ENCODE data around the gene SLC66A1. TPM values are rescaled to one million over a fixed set of nuclear protein-coding genes. Genes with fewer than 3 reads are reported as not detected.

The SLC66A1 gene
- total RNA-seq, 2 experiments from 2014 or later: 2.3 to 3.7 TPM

GRCh38 chr1:19352839-19353238, 40.7 kb downstream of the SLC66A1 start:
- Histone ChIP-seq H3K36me3 (ENCODE audit: insufficient read depth, low read length) (peaks cover 88% of the 10 kb centered on the region), H3K9me3 (ENCODE audit: control insufficient read depth in 1 of 2, insufficient read depth in 1 of 2, low read length in 2 of 2) (no peaks in the 10 kb centered on the region), H3K4me1 (ENCODE audit: insufficient read depth, low read length) (no peaks in the 10 kb centered on the region), H3K27me3 (ENCODE audit: control insufficient read depth in 1 of 2, insufficient read depth in 2 of 2, low read length in 2 of 2) (no peaks in the 10 kb centered on the region), H3K4me3 (ENCODE audit: low read length) (no peak overlapping the region), H3K27ac (ENCODE audit: low read depth in 1 of 2, low read length in 2 of 2) (no peak overlapping the region)
- POLR2A ChIA-PET: no interaction called here
- no peak overlapping the region for H3K4me3 Mint-ChIP-seq
- peaks cover 7% of the 10 kb centered on the region for H3K4me1 Mint-ChIP-seq (ENCODE audit: low read depth)
- no peak for ATAC-seq (ENCODE audit: poor library complexity)
- CTCF ChIA-PET: no interaction called here
- H3K27ac Mint-ChIP-seq: no peak overlapping the region
- H3K27me3 Mint-ChIP-seq: no peaks in the 10 kb centered on the region
- TF ChIP-seq CTCF (IDR thresholded peaks at IDR 0.05): no peak
- intact Hi-C loops (cut with DNase I, micrococcal nuclease): no loop called here
- DNase-seq: no peak
- H3K36me3 Mint-ChIP-seq (ENCODE audit: low read depth): peaks cover 94% of the 10 kb centered on the region
- H3K9me3 Mint-ChIP-seq: no peaks in the 10 kb centered on the region

- intact Hi-C loops (cut with DNase I, micrococcal nuclease): no loop called here
- POLR2A ChIA-PET: interaction anchor here (0.9 kb wide), 1 partner anchor 247 kb away, joined by 3 read pairs; no protein-coding TSS in a partner anchor
- Mint-ChIP-seq H3K4me1 (ENCODE audit: low read depth) (peaks cover 7% of the 10 kb centered on the region), H3K36me3 (ENCODE audit: low read depth) (peaks cover 87% of the 10 kb centered on the region), H3K4me3 (no peak overlapping the region), H3K27ac (no peak overlapping the region), H3K9me3 (no peaks in the 10 kb centered on the region), H3K27me3 (no peaks in the 10 kb centered on the region)
- Histone ChIP-seq H3K9me3 (ENCODE audit: control insufficient read depth in 1 of 2, insufficient read depth in 1 of 2, low read length in 2 of 2) (no peaks in the 10 kb centered on the region), H3K4me1 (ENCODE audit: insufficient read depth, low read length) (no peaks in the 10 kb centered on the region), H3K27me3 (ENCODE audit: control insufficient read depth in 1 of 2, insufficient read depth in 2 of 2, low read length in 2 of 2) (no peaks in the 10 kb centered on the region), H3K27ac (ENCODE audit: low read depth in 1 of 2, low read length in 2 of 2) (no peak overlapping the region), H3K4me3 (ENCODE audit: low read length) (no peak overlapping the region), H3K36me3 (ENCODE audit: insufficient read depth, low read length) (peaks cover 84% of the 10 kb centered on the region)
- CTCF ChIA-PET: interaction anchor here (0.8 kb wide), 1 partner anchor 12 kb away, joined by 4 read pairs; no protein-coding TSS in a partner anchor
- ATAC-seq (ENCODE audit: poor library complexity) (no peak), DNase-seq (no peak)
- no peak for TF ChIP-seq CTCF (IDR thresholded peaks at IDR 0.05)
These were observed 41.5 kb downstream of the SLC66A1 start for GRCh38 chr1:19353596-19353995.

GRCh38 chr1:19354531-19354981, 42.4 kb downstream of the SLC66A1 start:
- H3K4me1 ChIP-seq (ENCODE audit: insufficient read depth, low read length): peaks cover 3% of the 10 kb centered on the region
- no peaks in the 10 kb centered on the region for H3K9me3 ChIP-seq (ENCODE audit: control insufficient read depth in 1 of 2, insufficient read depth in 1 of 2, low read length in 2 of 2)
- Mint-ChIP-seq H3K4me1 (ENCODE audit: low read depth) (peaks cover 13% of the 10 kb centered on the region), H3K27me3 (no peaks in the 10 kb centered on the region), H3K27ac (no peak overlapping the region), H3K9me3 (no peaks in the 10 kb centered on the region), H3K4me3 (no peak overlapping the region), H3K36me3 (ENCODE audit: low read depth) (peaks cover 77% of the 10 kb centered on the region)
- ATAC-seq (ENCODE audit: poor library complexity) (no peak), DNase-seq (no peak)
- H3K36me3 ChIP-seq (ENCODE audit: insufficient read depth, low read length): peaks cover 79% of the 10 kb centered on the region
- H3K27ac ChIP-seq (ENCODE audit: low read depth in 1 of 2, low read length in 2 of 2): no peak overlapping the region
- ChIA-PET POLR2A (interaction anchor here (0.9 kb wide), 1 partner anchor 246 kb away, joined by 3 read pairs; no protein-coding TSS in a partner anchor), CTCF (interaction anchor here (0.8 kb wide), 1 partner anchor 13 kb away, joined by 4 read pairs; no protein-coding TSS in a partner anchor)
- H3K27me3 ChIP-seq (ENCODE audit: control insufficient read depth in 1 of 2, insufficient read depth in 2 of 2, low read length in 2 of 2): no peaks in the 10 kb centered on the region
- intact Hi-C loops (cut with DNase I, micrococcal nuclease): no loop called here
- H3K4me3 ChIP-seq (ENCODE audit: low read length): no peak overlapping the region
- TF ChIP-seq CTCF (IDR thresholded peaks at IDR 0.05): no peak
